Bronchial epithelial cell (primary cell): ENCODE results near the gene ZFYVE26. TPM values are rescaled to one million over a fixed set of nuclear protein-coding genes. Genes with fewer than 3 reads are reported as not detected.
"Not testable (repeated sequence)": the region's sequence is repeated elsewhere in the genome, so short reads cannot be mapped to it uniquely, and the experiment has no call there.

Experiments used
- DNase-seq: peaks from one replicate; pipeline ENCODE4 v3.0.0-alpha.2; 2010; ENCODE audit warnings: low read depth
- FAIRE-seq: peaks from 2 replicates; lab custom pipeline; 2011; peaks lifted over from hg19 to GRCh38; lab: Jason Lieb, UNC
- H3K27me3 ChIP-seq: 2 replicates; pipeline ENCODE4 v1.5.1; 2011; ENCODE audit warnings: low read length; ENCODE audit not compliant: control insufficient read depth, insufficient read depth
- H3K36me3 ChIP-seq: 2 replicates; pipeline ENCODE4 v1.5.1; 2011; ENCODE audit warnings: low read length; ENCODE audit not compliant: control insufficient read depth, insufficient read depth
- H3K4me3 ChIP-seq: 2 replicates; pipeline ENCODE4 v1.5.1; 2011; ENCODE audit warnings: mild to moderate bottlenecking, low read depth, low read length, control low read depth
- total RNA-seq: library from RNA; depleted of rRNA; stranded (reverse); fragments of >200 nt; gene quantifications from 2 replicates; pipeline ENCODE4 v1.2.1, GENCODE V29; 2014
- TF ChIP-seq, protein P1 (sequence below): IDR thresholded peaks from 2 replicates; pipeline ENCODE4 v1.5.1; 2011; ENCODE audit warnings: mild to moderate bottlenecking, moderate library complexity, low read length, control low read depth, inconsistent platforms; ENCODE audit not compliant: insufficient read depth, severe bottlenecking

ZFYVE26 gene
- total RNA-seq, 1 donor from 2014 or later, result 11.3 TPM

- FAIRE-seq, result no peak
These were observed 88.1 kb downstream of the ZFYVE26 start for GRCh38 chr14:67728258-67728657.

DNA sequence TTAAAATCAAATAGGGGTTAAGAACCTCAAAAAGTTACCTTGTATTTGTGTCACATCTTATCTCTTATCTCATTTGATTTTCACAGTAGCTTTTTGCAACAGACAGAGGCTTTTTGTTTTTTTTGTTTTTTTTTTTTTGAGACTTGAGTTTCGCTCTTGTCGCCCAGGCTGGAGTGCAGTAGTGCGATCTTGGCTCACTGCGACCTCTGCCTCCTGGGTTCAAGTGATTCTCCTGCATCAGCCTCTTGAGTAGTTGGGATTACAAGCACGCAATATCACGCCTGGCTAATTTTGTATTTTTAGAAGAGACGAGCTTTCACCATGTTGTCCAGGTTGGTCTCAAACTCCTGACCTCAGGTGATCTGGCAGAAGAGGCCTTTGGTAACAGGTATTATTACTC, 89.0 kb downstream of the ZFYVE26 start:
- Histone ChIP-seq H3K4me3 (no peak overlapping the region), H3K36me3 (no peaks in the 10 kb centered on the region), H3K27me3 (no peaks in the 10 kb centered on the region)
- TF ChIP-seq, protein P1, sequence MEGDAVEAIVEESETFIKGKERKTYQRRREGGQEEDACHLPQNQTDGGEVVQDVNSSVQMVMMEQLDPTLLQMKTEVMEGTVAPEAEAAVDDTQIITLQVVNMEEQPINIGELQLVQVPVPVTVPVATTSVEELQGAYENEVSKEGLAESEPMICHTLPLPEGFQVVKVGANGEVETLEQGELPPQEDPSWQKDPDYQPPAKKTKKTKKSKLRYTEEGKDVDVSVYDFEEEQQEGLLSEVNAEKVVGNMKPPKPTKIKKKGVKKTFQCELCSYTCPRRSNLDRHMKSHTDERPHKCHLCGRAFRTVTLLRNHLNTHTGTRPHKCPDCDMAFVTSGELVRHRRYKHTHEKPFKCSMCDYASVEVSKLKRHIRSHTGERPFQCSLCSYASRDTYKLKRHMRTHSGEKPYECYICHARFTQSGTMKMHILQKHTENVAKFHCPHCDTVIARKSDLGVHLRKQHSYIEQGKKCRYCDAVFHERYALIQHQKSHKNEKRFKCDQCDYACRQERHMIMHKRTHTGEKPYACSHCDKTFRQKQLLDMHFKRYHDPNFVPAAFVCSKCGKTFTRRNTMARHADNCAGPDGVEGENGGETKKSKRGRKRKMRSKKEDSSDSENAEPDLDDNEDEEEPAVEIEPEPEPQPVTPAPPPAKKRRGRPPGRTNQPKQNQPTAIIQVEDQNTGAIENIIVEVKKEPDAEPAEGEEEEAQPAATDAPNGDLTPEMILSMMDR, result no peak
- FAIRE-seq, result no peak
- no peak for DNase-seq

More at GRCh38 chr14:67728258-67728657, 88.1 kb downstream of the ZFYVE26 start:
- no peak overlapping the region for H3K4me3 ChIP-seq
- DNase-seq, result no peak
- TF ChIP-seq, protein P1, result no peak
- H3K27me3 ChIP-seq, result no peaks in the 10 kb centered on the region
- H3K36me3 ChIP-seq, result no peaks in the 10 kb centered on the region

DNA sequence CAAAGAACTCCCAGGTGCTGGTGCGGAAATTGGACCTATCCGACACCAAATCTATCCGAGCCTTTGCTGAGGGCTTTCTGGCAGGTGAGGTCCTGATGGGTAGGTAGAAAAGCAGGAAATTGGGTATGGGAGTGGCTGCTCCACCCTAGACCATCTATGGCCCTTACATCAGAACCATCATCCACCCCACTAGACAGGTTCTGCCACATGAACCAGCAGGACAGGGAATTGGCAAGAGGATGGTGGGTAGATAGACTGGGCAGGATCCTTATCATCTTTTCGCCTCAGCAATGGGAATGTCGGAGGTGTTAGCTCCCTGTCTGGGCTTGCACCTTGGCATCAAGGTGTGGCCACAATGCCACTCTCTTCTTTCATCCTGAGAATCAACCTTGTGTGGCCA, 91.2 kb downstream of the ZFYVE26 start:
- FAIRE-seq (peak; percentile 52), DNase-seq (peak; percentile 71)
- Histone ChIP-seq H3K36me3 (no peaks in the 10 kb centered on the region), H3K27me3 (no peaks in the 10 kb centered on the region), H3K4me3 (no peak overlapping the region)
- TF ChIP-seq, protein P1, result no peak

- no peak for FAIRE-seq
- Histone ChIP-seq H3K36me3 (no peaks in the 10 kb centered on the region), H3K27me3 (peaks cover 2% of the 10 kb centered on the region), H3K4me3 (no peak overlapping the region)
- TF ChIP-seq, protein P1, result no peak
- DNase-seq, result no peak
These were observed 94.1 kb downstream of the ZFYVE26 start for GRCh38 chr14:67722293-67722692.

DNA sequence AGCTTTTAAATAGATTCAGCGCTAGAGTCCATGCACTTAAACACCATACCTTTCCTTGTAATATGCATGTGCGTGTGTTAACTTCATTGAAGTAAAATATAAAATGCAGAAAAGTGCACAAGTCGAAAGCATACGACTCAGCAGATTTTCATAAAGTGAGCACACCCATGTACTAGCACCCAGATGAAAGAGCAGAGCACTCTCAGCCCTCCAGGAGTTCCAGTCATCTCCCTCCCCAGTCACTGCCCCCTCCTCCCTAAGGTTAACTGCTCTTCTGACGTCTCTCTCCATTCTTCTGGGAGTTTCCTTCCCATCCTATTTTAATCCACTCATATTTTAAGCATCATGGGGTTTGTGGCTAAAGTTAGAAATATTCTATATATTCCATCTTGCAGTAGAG, 94.5 kb downstream of the ZFYVE26 start:
- peaks cover 2% of the 10 kb centered on the region for H3K27me3 ChIP-seq
- TF ChIP-seq, protein P1, result no peak
- no peak overlapping the region for H3K4me3 ChIP-seq
- DNase-seq (no peak), FAIRE-seq (no peak)
- H3K36me3 ChIP-seq, result no peaks in the 10 kb centered on the region

GRCh38 chr14:67719866-67720265, 96.5 kb downstream of the ZFYVE26 start:
- Histone ChIP-seq H3K27me3 (peaks cover 2% of the 10 kb centered on the region), H3K36me3 (no peaks in the 10 kb centered on the region), H3K4me3 (no peak overlapping the region)
- TF ChIP-seq, protein P1, result no peak
- DNase-seq (no peak), FAIRE-seq (no peak)

DNA sequence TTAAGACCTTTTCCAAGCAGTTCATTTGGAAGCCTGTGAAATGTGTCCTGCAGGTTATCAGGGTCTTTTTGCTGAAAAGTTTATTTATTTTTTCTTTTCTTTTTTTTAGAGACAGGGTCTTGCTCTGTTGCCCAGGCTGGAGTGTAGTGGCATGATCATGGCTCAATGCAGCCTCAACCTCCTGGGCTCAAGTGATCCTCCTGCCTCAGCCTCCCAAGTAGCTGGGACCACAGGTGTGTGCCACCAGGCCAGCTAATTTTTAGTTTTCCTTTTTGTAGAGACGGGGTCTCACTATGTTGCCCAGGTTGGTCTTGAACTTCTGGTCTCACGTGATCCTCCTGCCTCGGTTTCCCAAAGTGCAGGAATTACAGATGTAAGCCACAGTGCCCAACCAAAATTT, 97.0 kb downstream of the ZFYVE26 start:
- not testable (repeated sequence) for H3K4me3 ChIP-seq, DNase-seq, FAIRE-seq, H3K27me3 ChIP-seq, H3K36me3 ChIP-seq
